Endothelial cell of hepatic sinusoid (primary cell): Measurements from ENCODE around the gene SPACA4.

Experiments used
- in situ Hi-C: cut with HindIII; loops from 2 replicates; pipeline ENCODE4 v1.10.0; 2017; ENCODE audit warnings: low sequenced_read_pairs

The SPACA4 gene

GRCh38 chr19:48618278-48618915, 11.9 kb downstream of the SPACA4 start:
- in situ Hi-C loops = no loop called here

- in situ Hi-C loops = no loop called here
Measured at GRCh38 chr19:48618916-48619691, 12.6 kb downstream of the SPACA4 start, which contains the start of the genes RPL18 and SPHK2. Gene RPL18, minus strand, starts transcription at chr19:48619178. Its CDS starts 35 bp downstream, at chr19:48619143. Gene SPHK2, plus strand, starts transcription at chr19:48619506. Its CDS starts 1,009 bp downstream, at chr19:48620515.

GRCh38 chr19:48619692-48620585, 13.4 kb downstream of the SPACA4 start:
- in situ Hi-C loops = no loop called here

- in situ Hi-C loops = no loop called here
Measured at GRCh38 chr19:48623556-48624066, 17.1 kb downstream of the SPACA4 start.

DNA sequence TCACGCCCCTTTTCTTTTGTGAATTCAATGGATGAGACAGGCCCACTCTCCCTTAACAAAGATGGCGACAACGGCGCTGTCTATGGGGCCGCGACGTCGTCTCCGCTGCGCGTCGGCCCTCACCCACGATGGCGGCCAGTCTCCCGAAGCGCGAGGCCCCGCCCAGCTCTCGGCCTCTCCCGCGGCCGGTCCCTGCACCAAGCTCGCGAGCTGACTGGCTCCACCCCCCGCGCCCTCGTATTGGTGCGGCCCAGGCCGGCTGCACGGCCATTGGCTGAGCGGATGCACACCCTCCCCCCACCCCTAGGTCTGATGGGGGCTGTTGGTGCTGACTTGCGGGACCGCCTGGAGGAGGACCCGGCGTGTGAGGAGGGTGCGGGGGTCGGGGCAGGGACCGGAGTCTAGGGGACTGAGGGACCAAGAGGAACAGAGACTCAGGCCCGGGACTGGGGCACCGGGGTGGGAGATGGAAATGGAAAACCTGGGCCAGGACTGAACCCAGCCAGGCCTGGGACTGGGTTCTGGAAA, 17.6 kb downstream of the SPACA4 start:
- in situ Hi-C loops = no loop called here

GRCh38 chr19:48624791-48625723, 18.5 kb downstream of the SPACA4 start:
- in situ Hi-C loops = loop anchor here (25.0 kb wide), 1 partner anchor 337 kb away; the partner anchor contains the start of genes BAX and FTL

- in situ Hi-C loops = loop anchor here (25.0 kb wide), 1 partner anchor 336 kb away; the partner anchor contains the start of genes BAX and FTL
Measured at GRCh38 chr19:48625891-48626327, 19.4 kb downstream of the SPACA4 start.

- in situ Hi-C loops = loop anchor here (25.0 kb wide), 1 partner anchor 335 kb away; the partner anchor contains the start of genes BAX and FTL
Measured at GRCh38 chr19:48627201-48627864, 20.8 kb downstream of the SPACA4 start.

- in situ Hi-C loops = loop anchor here (25.0 kb wide), 1 partner anchor 334 kb away; the partner anchor contains the start of genes BAX and FTL
Measured at GRCh38 chr19:48627865-48628314, 21.3 kb downstream of the SPACA4 start.

DNA sequence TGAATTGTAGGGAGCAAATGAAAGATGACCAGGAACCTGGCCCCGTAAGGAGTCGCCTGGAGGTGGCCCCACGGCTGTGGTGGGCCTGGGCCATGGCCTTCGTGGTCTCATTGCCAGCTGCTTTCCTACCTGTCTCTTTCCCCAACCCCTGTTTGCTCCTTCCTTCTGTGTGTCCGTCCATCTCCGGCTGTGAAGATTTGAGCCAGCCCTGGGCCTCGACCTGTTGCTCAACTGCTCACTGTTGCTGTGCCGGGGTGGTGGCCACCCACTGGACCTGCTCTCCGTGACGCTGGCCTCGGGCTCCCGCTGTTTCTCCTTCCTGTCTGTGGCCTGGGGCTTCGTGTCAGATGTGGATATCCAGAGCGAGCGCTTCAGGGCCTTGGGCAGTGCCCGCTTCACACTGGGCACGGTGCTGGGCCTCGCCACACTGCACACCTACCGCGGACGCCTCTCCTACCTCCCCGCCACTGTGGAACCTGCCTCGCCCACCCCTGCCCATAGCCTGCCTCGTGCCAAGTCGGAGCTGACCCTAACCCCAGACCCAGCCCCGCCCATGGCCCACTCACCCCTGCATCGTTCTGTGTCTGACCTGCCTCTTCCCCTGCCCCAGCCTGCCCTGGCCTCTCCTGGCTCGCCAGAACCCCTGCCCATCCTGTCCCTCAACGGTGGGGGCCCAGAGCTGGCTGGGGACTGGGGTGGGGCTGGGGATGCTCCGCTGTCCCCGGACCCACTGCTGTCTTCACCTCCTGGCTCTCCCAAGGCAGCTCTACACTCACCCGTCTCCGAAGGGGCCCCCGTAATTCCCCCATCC, 22.1 kb downstream of the SPACA4 start:
- in situ Hi-C loops = loop anchor here (25.0 kb wide), 1 partner anchor 334 kb away; the partner anchor contains the start of genes BAX and FTL

DNA sequence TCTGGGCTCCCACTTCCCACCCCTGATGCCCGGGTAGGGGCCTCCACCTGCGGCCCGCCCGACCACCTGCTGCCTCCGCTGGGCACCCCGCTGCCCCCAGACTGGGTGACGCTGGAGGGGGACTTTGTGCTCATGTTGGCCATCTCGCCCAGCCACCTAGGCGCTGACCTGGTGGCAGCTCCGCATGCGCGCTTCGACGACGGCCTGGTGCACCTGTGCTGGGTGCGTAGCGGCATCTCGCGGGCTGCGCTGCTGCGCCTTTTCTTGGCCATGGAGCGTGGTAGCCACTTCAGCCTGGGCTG, 22.7 kb downstream of the SPACA4 start:
- in situ Hi-C loops = loop anchor here (25.0 kb wide), 1 partner anchor 333 kb away; the partner anchor contains the start of genes BAX and FTL

- in situ Hi-C loops = loop anchor here (5.0 to 25.0 kb wide), 3 partner anchors 93 to 333 kb away; partner anchors contain the start of genes BAX and FTL
Measured at GRCh38 chr19:48629599-48630295, 23.2 kb downstream of the SPACA4 start.

DNA sequence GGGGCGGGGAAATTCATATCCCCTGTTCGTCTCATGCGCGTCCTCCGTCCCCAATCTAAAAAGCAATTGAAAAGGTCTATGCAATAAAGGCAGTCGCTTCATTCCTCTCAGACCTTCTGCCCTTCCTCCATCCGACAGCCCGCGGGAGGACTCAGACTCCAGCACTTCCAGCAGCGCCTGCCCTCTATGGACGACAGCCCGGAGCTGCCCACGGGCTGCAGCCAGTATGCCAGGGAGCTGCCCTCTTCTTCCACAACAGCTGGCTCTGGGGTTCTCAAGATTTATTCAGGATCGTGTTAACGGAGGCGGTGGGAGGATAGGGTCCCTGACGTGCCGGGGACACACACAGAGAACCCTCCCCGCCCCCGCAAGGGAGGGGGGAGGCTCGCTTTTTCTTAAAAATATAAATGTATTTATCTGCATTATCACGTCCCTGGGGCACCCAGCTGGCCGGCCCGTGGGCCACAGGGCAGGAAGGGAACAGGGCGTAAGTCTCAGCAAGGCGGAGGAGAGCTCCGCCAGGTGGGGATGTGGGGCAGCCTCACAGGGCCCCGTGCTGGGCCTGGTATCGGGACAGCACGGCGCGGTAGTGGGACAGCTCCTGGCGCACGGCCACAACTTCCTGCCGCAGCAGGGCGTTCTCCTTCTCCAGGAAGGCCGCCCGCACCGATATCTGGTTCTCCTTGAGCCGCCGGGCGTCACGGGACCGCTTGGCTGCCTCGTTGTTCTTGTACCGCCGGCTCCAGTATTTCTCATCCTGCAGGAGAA, 23.9 kb downstream of the SPACA4 start:
- in situ Hi-C loops = loop anchor here (5.0 to 25.0 kb wide), 3 partner anchors 92 to 332 kb away; partner anchors contain the start of genes BAX and FTL

GRCh38 chr19:48631225-48631624, 24.7 kb downstream of the SPACA4 start:
- in situ Hi-C loops = loop anchor here (5.0 to 25.0 kb wide), 3 partner anchors 91 to 331 kb away; partner anchors contain the start of genes BAX and FTL

GRCh38 chr19:48632286-48632685, 25.7 kb downstream of the SPACA4 start:
- in situ Hi-C loops = loop anchor here (5.0 to 25.0 kb wide), 3 partner anchors 90 to 330 kb away; partner anchors contain the start of genes BAX and FTL

DNA sequence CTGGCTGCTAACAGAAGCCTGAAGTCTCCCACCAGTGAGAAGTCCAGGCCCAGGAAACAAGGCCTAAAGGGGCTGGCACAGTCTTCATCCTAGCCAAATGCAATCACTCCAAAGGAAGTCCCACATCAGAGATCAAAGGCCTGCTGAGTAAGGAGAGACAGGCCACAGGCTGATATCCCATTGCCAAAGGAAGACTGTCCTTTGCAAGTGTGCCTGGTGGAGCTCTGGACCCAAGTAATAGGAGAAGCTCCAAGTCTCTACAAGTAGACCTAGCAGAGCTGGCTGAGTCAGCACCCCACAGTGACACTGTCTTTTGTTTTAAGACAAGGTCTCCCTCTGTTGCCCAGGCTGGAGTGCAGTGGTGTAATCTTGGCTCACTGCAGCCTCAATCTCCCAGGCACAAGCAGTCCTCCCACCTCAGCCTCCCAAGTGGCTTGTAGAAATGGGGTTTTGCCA, 26.2 kb downstream of the SPACA4 start:
- in situ Hi-C loops = loop anchor here (5.0 to 25.0 kb wide), 3 partner anchors 90 to 330 kb away; partner anchors contain the start of genes BAX and FTL
